Measurements from ENCODE around the gene SOCS4. TPM values are rescaled to one million over a fixed set of nuclear protein-coding genes. Genes with fewer than 3 reads are reported as not detected.

SOCS4 gene
- total and polyA plus RNA-seq, 2 of the 13 experiments (the other 11 are each of a cell fraction or from before 2014, with no cell fraction given), result 4.0 to 10.0 TPM

- TF ChIP-seq ZBTB26 (CRISPR knock-in tag; IDR thresholded peaks at IDR 0.05; ENCODE audit: borderline replicate concordance) (peak; percentile 44; the same call in 1 of the 2 replicates), ZNF30 (CRISPR knock-in tag; IDR thresholded peaks at IDR 0.05) (no peak), ZNF383 (CRISPR knock-in tag; IDR thresholded peaks at IDR 0.05; ENCODE audit: borderline replicate concordance) (no peak), ZBTB49 (CRISPR knock-in tag; IDR thresholded peaks at IDR 0.05; ENCODE audit: borderline replicate concordance) (no peak), ZNF607 (CRISPR knock-in tag; IDR thresholded peaks at IDR 0.05; ENCODE audit: borderline replicate concordance) (peak; percentile 81; the same call in 1 of the 2 replicates), ATAD3A (CRISPR knock-in tag; IDR thresholded peaks at IDR 0.05) (no peak), ZNF737 (CRISPR knock-in tag; IDR thresholded peaks at IDR 0.05; ENCODE audit: borderline replicate concordance) (no peak), PREB (CRISPR knock-in tag; IDR thresholded peaks at IDR 0.05) (no peak), NFKBIZ (CRISPR knock-in tag; IDR thresholded peaks at IDR 0.05) (peak; percentile 26; the same call in 1 of the 2 replicates), ZNF34 (CRISPR knock-in tag; IDR thresholded peaks at IDR 0.05; ENCODE audit: borderline replicate concordance) (0 out of 2 replicates have a peak, but pooled peaks have one; percentile 48), ZNF318 (CRISPR knock-in tag; IDR thresholded peaks at IDR 0.05) (no peak; the same call in 1 of the 2 replicates), ZNF124 (CRISPR knock-in tag; IDR thresholded peaks at IDR 0.05) (peak; percentile 65; the same call in 1 of the 2 replicates), ZSCAN20 (CRISPR knock-in tag; IDR thresholded peaks at IDR 0.05; ENCODE audit: borderline replicate concordance) (no peak), MYC (CRISPR knock-in tag; IDR thresholded peaks at IDR 0.05; ENCODE audit: borderline replicate concordance) (peak; percentile 94), TBL1XR1 (IDR thresholded peaks at IDR 0.05; ENCODE audit: borderline replicate concordance, low read length, partially characterized antibody) (no peak)
Measured at GRCh38 chr14:55026793-55027561, at the start of gene SOCS4, which contains the start of gene WDHD1 (continued).
